Gastroesophageal sphincter (tissue), 4 donors: ENCODE data around the gene ECM1. TPM values are rescaled to one million over a fixed set of nuclear protein-coding genes. Genes with fewer than 3 reads are reported as not detected.

ENCODE experiments used
- ATAC-seq: fragments of 150-250 bp; one replicate; pipeline ENCODE4 v1.9.1; 2016; ENCODE audit warnings: mild to moderate bottlenecking, moderate library complexity
- H3K27ac ChIP-seq, 4 donors: fragments of 200-600 bp; sonication (generic) in 3 of 4; 1 replicate in 3 of 4; 2 replicates in 1 of 4; pipeline ENCODE4 v1.5.1; 2016 to 2019
- H3K27me3 ChIP-seq: fragments of 200-600 bp; sonication (generic); one replicate; pipeline ENCODE4 v1.5.1; 2019
- H3K36me3 ChIP-seq, 2 donors: fragments of 200-600 bp; sonication (generic); one replicate each; pipeline ENCODE4 v1.5.1; 2019; ENCODE audit warnings: control low read depth in 1 of 2
- H3K4me1 ChIP-seq, 3 donors: fragments of 200-600 bp; sonication (generic); 1 replicate in 2 of 3; 2 replicates in 1 of 3; pipeline ENCODE4 v1.5.1; 2016 to 2019; ENCODE audit warnings: control low read depth in 2 of 3
- H3K4me3 ChIP-seq, 2 donors: fragments of 200-600 bp; sonication (generic); one replicate each; pipeline ENCODE4 v1.5.1; 2019; ENCODE audit warnings: mild to moderate bottlenecking in 1 of 2, moderate library complexity in 1 of 2
- H3K9me3 ChIP-seq, 3 donors: fragments of 200-600 bp; sonication (generic); one replicate each; pipeline ENCODE4 v1.5.1; 2017 to 2019; ENCODE audit warnings: control low read depth in 2 of 3
- EP300 ChIP-seq: sonication (generic); formaldehyde crosslinking; IDR thresholded peaks from one replicate; pipeline ENCODE4 v1.6.1; 2017; ENCODE audit warnings: antibody characterized with exemption, mild to moderate bottlenecking
- POLR2A ChIP-seq, 2 donors: fragments of 450-650 bp; IDR thresholded peaks; one replicate each; pipeline ENCODE4 v1.6.1; 2017; ENCODE audit warnings: antibody characterized with exemption in 2 of 2, mild to moderate bottlenecking in 2 of 2, moderate library complexity in 1 of 2
- POLR2AphosphoS5 ChIP-seq: sonication (generic); formaldehyde crosslinking; IDR thresholded peaks from one replicate; pipeline ENCODE4 v1.6.1; 2017; ENCODE audit warnings: antibody characterized with exemption
- WGBS, 2 donors: methylation state at CpG; one replicate each; pipeline ENCODE4 v1.1.5; 2018; ENCODE audit warnings: low coverage in 1 of 2; 5-methylcytosine and 5-hydroxymethylcytosine counted together
- total RNA-seq, 4 donors: library from RNA; depleted of rRNA; stranded (reverse); fragments of >200 nt; gene quantifications; one replicate each; pipeline ENCODE4 v1.1.0, GENCODE V29; 2016
- TF ChIP-seq, protein P1 (sequence below), 4 experiments: fragments of 200-600 bp in 2 of 4; fragments of 450-650 bp in 2 of 4; sonication (generic) in 1 of 4; IDR thresholded peaks; one replicate each; pipeline ENCODE4 v1.5.1; 2017 to 2019; ENCODE audit warnings: antibody characterized with exemption in 4 of 4, mild to moderate bottlenecking in 2 of 4, moderate library complexity in 2 of 4

The ECM1 gene
- total RNA-seq, 4 donors from 2014 or later = 12.6 to 29.7 (median 19.4) TPM

DNA sequence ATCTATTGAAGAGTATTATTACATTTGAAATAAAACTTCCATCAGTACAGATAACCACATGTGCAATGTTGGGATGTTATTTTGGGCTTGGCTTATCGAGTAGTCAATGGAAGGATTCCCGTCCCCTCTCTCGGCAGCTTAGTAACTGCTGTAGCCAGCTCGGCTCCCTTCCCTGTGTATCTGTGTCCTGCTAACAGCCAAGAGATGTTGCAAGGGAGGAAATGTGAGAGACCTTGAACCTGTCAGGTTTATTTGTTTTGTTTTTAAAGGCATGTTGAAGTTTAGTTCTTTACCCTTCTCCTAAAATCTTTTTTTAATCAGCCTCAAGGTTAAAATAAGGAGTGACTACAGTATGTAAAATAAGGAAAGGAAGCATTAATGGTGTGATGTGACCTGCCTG lies 34.2 kb upstream of the ECM1 start:
- TF ChIP-seq, protein P1, sequence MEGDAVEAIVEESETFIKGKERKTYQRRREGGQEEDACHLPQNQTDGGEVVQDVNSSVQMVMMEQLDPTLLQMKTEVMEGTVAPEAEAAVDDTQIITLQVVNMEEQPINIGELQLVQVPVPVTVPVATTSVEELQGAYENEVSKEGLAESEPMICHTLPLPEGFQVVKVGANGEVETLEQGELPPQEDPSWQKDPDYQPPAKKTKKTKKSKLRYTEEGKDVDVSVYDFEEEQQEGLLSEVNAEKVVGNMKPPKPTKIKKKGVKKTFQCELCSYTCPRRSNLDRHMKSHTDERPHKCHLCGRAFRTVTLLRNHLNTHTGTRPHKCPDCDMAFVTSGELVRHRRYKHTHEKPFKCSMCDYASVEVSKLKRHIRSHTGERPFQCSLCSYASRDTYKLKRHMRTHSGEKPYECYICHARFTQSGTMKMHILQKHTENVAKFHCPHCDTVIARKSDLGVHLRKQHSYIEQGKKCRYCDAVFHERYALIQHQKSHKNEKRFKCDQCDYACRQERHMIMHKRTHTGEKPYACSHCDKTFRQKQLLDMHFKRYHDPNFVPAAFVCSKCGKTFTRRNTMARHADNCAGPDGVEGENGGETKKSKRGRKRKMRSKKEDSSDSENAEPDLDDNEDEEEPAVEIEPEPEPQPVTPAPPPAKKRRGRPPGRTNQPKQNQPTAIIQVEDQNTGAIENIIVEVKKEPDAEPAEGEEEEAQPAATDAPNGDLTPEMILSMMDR (IDR thresholded peaks at IDR 0.05) = no peak
- TF ChIP-seq POLR2AphosphoS5 (no peak), EP300 (no peak), POLR2A (IDR thresholded peaks at IDR 0.05) (no peak)
- H3K27me3 ChIP-seq = no peaks in the 10 kb centered on the region
- no peak overlapping the region for H3K4me3 ChIP-seq
- peak; percentile 43 for ATAC-seq
- WGBS, 2 donors = 50 to 60% methylated on average over 3 to 4 of the region's 4 CpGs
- H3K9me3 ChIP-seq = no peaks in the 10 kb centered on the region
- H3K36me3 ChIP-seq = peaks cover 0 to 32% of the 10 kb centered on the region in 2 donors
- H3K27ac ChIP-seq = no peak overlapping the region
- peaks cover 0 to 39% (median 0%) of the 10 kb centered on the region in 3 donors for H3K4me1 ChIP-seq

DNA sequence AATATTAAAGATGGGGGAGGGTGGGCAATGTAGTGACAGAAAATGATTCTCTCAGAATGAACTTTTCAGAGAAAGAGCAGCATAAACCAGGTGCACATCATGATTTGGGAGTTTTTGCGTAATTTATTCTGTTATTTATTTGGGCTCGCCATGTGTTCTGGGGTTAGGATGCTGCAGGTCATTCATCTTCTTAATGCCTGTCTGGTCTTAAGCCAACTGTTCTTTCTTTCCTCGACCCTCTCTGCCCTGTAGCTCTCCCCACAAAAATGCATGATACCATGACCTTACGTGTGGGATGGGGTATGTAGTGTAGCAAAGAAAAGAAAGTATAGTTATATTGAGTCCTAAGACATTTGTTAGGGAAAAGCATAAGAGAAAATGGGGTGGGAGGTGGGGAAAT lies 33.0 kb upstream of the ECM1 start:
- WGBS, 2 donors = 62 to 65% methylated on average over 3 to 4 of the region's 4 CpGs
- H3K4me1 ChIP-seq = peaks cover 0 to 27% (median 0%) of the 10 kb centered on the region in 3 donors
- no peak overlapping the region for H3K4me3 ChIP-seq
- TF ChIP-seq POLR2AphosphoS5 (no peak), POLR2A (IDR thresholded peaks at IDR 0.05) (no peak), EP300 (no peak)
- TF ChIP-seq, protein P1 (IDR thresholded peaks at IDR 0.05) = no peak
- H3K9me3 ChIP-seq = no peaks in the 10 kb centered on the region
- no peak overlapping the region for H3K27ac ChIP-seq
- H3K36me3 ChIP-seq = peaks cover 0 to 32% of the 10 kb centered on the region in 2 donors
- ATAC-seq = no peak
- no peaks in the 10 kb centered on the region for H3K27me3 ChIP-seq

DNA sequence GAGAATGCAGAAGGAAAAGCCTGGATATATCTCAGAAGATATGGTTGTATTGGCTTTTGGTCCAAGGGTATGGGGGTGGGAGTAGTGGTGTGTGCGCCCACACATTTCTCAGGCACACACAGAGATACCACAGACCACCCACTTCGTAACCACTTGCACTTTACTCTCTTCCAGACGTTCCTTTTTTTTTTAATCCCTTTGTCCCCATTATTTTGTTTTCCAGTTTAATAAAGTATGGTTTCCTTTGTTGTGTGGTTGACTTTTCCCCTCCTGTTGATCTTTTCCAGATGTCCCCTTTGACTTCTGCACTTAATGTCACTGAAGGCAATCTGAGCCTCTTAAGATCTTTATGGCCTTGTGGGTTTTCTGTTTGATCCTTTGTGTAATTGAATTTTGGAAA lies 31.2 kb upstream of the ECM1 start:
- peaks cover 0 to 14% of the 10 kb centered on the region in 2 donors for H3K36me3 ChIP-seq
- TF ChIP-seq POLR2A (IDR thresholded peaks at IDR 0.05) (no peak), EP300 (no peak), POLR2AphosphoS5 (no peak)
- TF ChIP-seq, protein P1 (IDR thresholded peaks at IDR 0.05) = no peak
- no peaks in the 10 kb centered on the region for H3K9me3 ChIP-seq
- H3K4me1 ChIP-seq = peaks cover 0 to 11% (median 0%) of the 10 kb centered on the region in 3 donors
- no peak for ATAC-seq
- WGBS, 2 donors = 40 to 67% methylated on average over 2 to 3 of the region's 3 CpGs
- H3K4me3 ChIP-seq = no peak overlapping the region
- H3K27me3 ChIP-seq = no peaks in the 10 kb centered on the region
- H3K27ac ChIP-seq = no peak overlapping the region

DNA sequence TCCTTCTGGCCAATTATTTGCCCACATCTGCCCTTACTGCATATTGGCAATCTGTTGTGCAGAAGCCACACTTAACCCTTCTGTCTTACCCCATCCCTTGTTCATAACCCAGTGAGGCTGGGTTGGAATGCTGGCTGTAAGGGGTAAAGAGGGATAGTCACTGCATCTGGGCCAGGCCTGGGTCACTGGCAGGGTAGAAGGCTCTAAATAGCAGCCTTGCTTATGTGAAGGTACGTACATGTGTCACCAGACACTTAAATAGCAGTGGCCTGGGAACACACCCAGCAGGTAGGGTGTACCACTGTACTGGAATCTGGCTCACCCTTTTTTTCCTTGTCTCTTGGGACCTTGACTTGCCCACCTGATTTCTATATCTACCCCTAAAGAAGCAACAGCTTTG lies 30.6 kb upstream of the ECM1 start:
- H3K27ac ChIP-seq = no peak overlapping the region
- no peak overlapping the region for H3K4me3 ChIP-seq
- H3K27me3 ChIP-seq = no peaks in the 10 kb centered on the region
- peaks cover 0 to 11% (median 0%) of the 10 kb centered on the region in 3 donors for H3K4me1 ChIP-seq
- H3K9me3 ChIP-seq = no peaks in the 10 kb centered on the region
- no peak for ATAC-seq
- TF ChIP-seq POLR2A (IDR thresholded peaks at IDR 0.05) (no peak), POLR2AphosphoS5 (no peak), EP300 (no peak)
- TF ChIP-seq, protein P1 (IDR thresholded peaks at IDR 0.05) = no peak
- 57% methylated on average over 1 of the region's 1 CpG; no CpG with 5 or more reads in 1 of the 2 donors for WGBS, 2 donors
- H3K36me3 ChIP-seq = peaks cover 0 to 9% of the 10 kb centered on the region in 2 donors

DNA sequence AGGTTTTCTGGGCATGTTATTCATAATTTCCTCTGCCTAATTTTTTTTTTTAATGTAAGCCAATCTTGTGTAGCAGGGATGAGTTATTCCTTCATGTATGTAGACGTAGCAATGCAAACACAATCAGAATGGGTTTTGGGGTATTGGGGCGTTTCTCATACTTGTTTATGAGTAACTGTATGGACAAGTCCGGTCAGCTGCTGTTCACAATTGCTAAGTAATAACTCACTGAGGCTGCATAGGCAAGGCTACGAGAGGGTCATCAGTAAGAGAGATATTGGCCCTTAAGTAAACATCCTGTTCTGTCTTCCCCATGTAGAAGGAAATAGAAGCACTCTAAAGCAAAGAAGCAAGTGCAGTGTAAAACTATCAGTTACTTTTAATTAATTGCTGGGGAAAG lies 30.2 kb upstream of the ECM1 start:
- no peaks in the 10 kb centered on the region for H3K27me3 ChIP-seq
- TF ChIP-seq EP300 = no peak
- TF ChIP-seq POLR2A (IDR thresholded peaks at IDR 0.05) = no peak
- TF ChIP-seq POLR2AphosphoS5 = no peak
- TF ChIP-seq, protein P1 (IDR thresholded peaks at IDR 0.05) = no peak
- H3K36me3 ChIP-seq = peaks cover 0 to 5% of the 10 kb centered on the region in 2 donors
- 26 to 53% methylated on average over 4 of the region's 4 CpGs for WGBS, 2 donors
- peaks cover 0 to 11% (median 0%) of the 10 kb centered on the region in 3 donors for H3K4me1 ChIP-seq
- H3K27ac ChIP-seq = no peak overlapping the region
- no peaks in the 10 kb centered on the region for H3K9me3 ChIP-seq
- H3K4me3 ChIP-seq = no peak overlapping the region
- ATAC-seq = no peak
